Measurements from ENCODE around the gene ACSM3. TPM values are rescaled to one million over a fixed set of nuclear protein-coding genes. Genes with fewer than 3 reads are reported as not detected.

Gene ACSM3
- total and polyA plus RNA-seq, 2 donors (not counting 3 experiments of a cell fraction or from before 2014, with no cell fraction given) = 23.7 to 37.3 TPM

- no TSS peak for BruUV-seq (replicated peaks)
- peaks cover 19% of the 10 kb centered on the region for H3K79me2 ChIP-seq (ENCODE audit: control insufficient read depth, insufficient read depth, low read length)
- POLR2A ChIA-PET = no interaction called here
- H3K4me1 ChIP-seq (ENCODE audit: control insufficient read depth, extremely low read depth, insufficient read depth, low read length) = peaks cover 7% of the 10 kb centered on the region
- no peaks in the 10 kb centered on the region for H3K9me1 ChIP-seq (replicated peaks; ENCODE audit: control insufficient read depth, extremely low read depth, insufficient read depth, low read length)
- FAIRE-seq (no peak), DNase-seq (ENCODE audit: low read depth, low spot score) (no peak)
- H3K36me3 ChIP-seq (ENCODE audit: control insufficient read depth in 2 of 2, extremely low read depth in 1 of 2, insufficient read depth in 2 of 2, low read length in 2 of 2) = peaks cover 14 to 33% of the 10 kb centered on the region in 2 experiments
- CTCF ChIA-PET = no interaction called here
- H3K4me3 ChIP-seq (replicated peaks in 1 of 3; ENCODE audit: insufficient read depth in 1 of 3, low read depth in 1 of 3, low read length in 3 of 3) = no peak overlapping the region
- TF ChIP-seq GATA2 (IDR thresholded peaks at IDR 0.05; ENCODE audit: insufficient read depth, insufficient read length, low read depth, low read length) (no peak), EZH2 (IDR thresholded peaks at IDR 0.05; ENCODE audit: borderline replicate concordance, low read depth, low read length, severe bottlenecking) (no peak)
- intact Hi-C loops (cut with micrococcal nuclease) (no loop called here), dilution Hi-C loops (cut with MboI; ENCODE audit: extremely low pct_ligation_motif_present, low sequenced_read_pairs) (no loop called here)
- no peak overlapping the region for H3K4me2 ChIP-seq (ENCODE audit: insufficient read depth, low read length)
- peaks cover 2% of the 10 kb centered on the region for H4K20me1 ChIP-seq (replicated peaks; ENCODE audit: control insufficient read depth, extremely low read depth, insufficient read depth, low read length)
- no peak overlapping the region for H2AFZ ChIP-seq (ENCODE audit: low read depth, low read length)
- H3K27me3 ChIP-seq (ENCODE audit: control insufficient read depth in 2 of 2, insufficient read depth in 2 of 2, low read length in 2 of 2) = no peaks in the 10 kb centered on the region
- H3K9ac ChIP-seq (replicated peaks; ENCODE audit: extremely low read depth, insufficient read depth, low read length) = no peak overlapping the region
- no peak overlapping the region for H3K27ac ChIP-seq (ENCODE audit: insufficient read depth, low read depth, low read length)
- H3K9me3 ChIP-seq (replicated peaks; ENCODE audit: control insufficient read depth, insufficient read depth, low read length) = no peaks in the 10 kb centered on the region
Observed at GRCh38 chr16:20735490-20735889, 28.3 kb upstream of the ACSM3 start.

DNA sequence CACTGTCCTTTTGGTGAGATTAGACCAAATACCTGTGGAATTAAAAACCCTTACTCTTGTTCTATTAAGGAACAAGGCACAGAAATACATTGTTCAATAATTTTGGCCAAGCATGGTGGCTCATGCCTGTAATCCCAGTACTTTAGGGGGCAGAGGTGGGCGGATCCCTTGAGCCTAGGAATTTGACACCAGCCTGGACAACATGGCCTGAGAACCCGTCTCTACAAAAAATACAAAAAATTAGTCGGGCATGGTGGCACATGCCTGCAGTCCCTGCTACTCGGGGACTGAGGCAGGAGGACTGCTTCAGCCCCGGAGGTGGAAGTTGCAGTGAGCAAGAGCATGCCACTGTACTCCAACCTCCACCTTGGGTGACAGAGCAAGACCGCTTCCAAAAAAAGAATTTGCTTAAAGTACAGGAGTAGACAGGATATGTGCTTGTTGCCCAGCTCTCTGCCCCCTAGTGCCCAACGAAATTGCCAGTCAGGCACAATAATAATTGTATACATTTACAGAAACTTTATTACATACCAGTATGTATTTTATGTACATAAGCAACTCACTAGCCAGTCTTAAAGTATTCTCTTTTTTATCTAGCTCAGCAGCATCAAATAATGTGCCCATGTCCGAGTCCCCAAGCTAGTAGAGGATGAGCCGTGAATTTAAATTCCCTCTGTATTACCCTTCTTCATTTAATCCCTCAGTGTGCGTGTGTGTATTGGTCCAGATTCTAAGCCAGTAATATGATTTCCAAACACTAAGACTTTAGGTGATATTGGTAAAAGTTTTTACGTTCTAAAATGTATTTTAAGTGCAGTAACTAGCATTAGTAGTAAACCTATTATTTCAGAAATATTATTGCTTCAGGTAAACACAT is 23.6 kb upstream of the ACSM3 start:
- FAIRE-seq (no peak), DNase-seq (ENCODE audit: low read depth, low spot score) (peak; percentile 53)
- TF ChIP-seq POLR2AphosphoS5 (IDR thresholded peaks at IDR 0.05; ENCODE audit: insufficient read depth, low read depth, low read length) = no peak
- TF ChIP-seq, protein P1, sequence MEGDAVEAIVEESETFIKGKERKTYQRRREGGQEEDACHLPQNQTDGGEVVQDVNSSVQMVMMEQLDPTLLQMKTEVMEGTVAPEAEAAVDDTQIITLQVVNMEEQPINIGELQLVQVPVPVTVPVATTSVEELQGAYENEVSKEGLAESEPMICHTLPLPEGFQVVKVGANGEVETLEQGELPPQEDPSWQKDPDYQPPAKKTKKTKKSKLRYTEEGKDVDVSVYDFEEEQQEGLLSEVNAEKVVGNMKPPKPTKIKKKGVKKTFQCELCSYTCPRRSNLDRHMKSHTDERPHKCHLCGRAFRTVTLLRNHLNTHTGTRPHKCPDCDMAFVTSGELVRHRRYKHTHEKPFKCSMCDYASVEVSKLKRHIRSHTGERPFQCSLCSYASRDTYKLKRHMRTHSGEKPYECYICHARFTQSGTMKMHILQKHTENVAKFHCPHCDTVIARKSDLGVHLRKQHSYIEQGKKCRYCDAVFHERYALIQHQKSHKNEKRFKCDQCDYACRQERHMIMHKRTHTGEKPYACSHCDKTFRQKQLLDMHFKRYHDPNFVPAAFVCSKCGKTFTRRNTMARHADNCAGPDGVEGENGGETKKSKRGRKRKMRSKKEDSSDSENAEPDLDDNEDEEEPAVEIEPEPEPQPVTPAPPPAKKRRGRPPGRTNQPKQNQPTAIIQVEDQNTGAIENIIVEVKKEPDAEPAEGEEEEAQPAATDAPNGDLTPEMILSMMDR (IDR thresholded peaks at IDR 0.05; ENCODE audit: extremely low read depth in 1 of 2, insufficient read depth in 1 of 2, low read depth in 1 of 2, low read length in 2 of 2) = peak; percentile 42 to 48
- Histone ChIP-seq H3K4me2 (ENCODE audit: insufficient read depth, low read length) (peak overlapping the region; percentile 98), H3K79me2 (ENCODE audit: control insufficient read depth, insufficient read depth, low read length) (peaks cover 26% of the 10 kb centered on the region), H3K4me1 (ENCODE audit: control insufficient read depth, extremely low read depth, insufficient read depth, low read length) (peaks cover 10% of the 10 kb centered on the region), H4K20me1 (replicated peaks; ENCODE audit: control insufficient read depth, extremely low read depth, insufficient read depth, low read length) (peaks cover 2% of the 10 kb centered on the region), H3K27me3 (ENCODE audit: control insufficient read depth in 2 of 2, insufficient read depth in 2 of 2, low read length in 2 of 2) (no peaks in the 10 kb centered on the region), H2AFZ (ENCODE audit: low read depth, low read length) (no peak overlapping the region), H3K27ac (ENCODE audit: insufficient read depth, low read depth, low read length) (peak overlapping the region; percentile 53), H3K36me3 (ENCODE audit: control insufficient read depth in 2 of 2, extremely low read depth in 1 of 2, insufficient read depth in 2 of 2, low read length in 2 of 2) (peaks cover 14 to 31% of the 10 kb centered on the region in 2 experiments), H3K4me3 (replicated peaks in 1 of 3; ENCODE audit: insufficient read depth in 1 of 3, low read depth in 1 of 3, low read length in 3 of 3) (peak overlapping the region; percentile 37 to 98 (median 91)), H3K9me1 (replicated peaks; ENCODE audit: control insufficient read depth, extremely low read depth, insufficient read depth, low read length) (no peaks in the 10 kb centered on the region), H3K9ac (replicated peaks; ENCODE audit: extremely low read depth, insufficient read depth, low read length) (peak overlapping the region; percentile 83), H3K9me3 (replicated peaks; ENCODE audit: control insufficient read depth, insufficient read depth, low read length) (no peaks in the 10 kb centered on the region)
- no TSS peak for BruUV-seq (replicated peaks)
- POLR2A ChIA-PET = interaction anchor here (0.5 kb wide), 1 partner anchor 34 kb away, joined by 8 read pairs; no protein-coding TSS in a partner anchor
- dilution Hi-C loops (cut with MboI; ENCODE audit: extremely low pct_ligation_motif_present, low sequenced_read_pairs) = no loop called here
- CTCF ChIA-PET = interaction anchor here (0.8 to 2.8 kb wide), 8 partner anchors 10 to 833 kb away, joined by 3 to 12 read pairs (median 3); no protein-coding TSS in a partner anchor
- intact Hi-C loops (cut with micrococcal nuclease) = loop anchor here (5.0 kb wide), 1 partner anchor 162 kb away; the partner anchor contains the start of genes DCUN1D3 and LYRM1

Measured in endothelial cell of umbilical vein (primary cell).